Activated naive CD4-positive, alpha-beta T cell treated with anti-CD3 and anti-CD28 coated beads for 36 hours (primary cell): ENCODE data around the gene ERC2. TPM values are rescaled to one million over a fixed set of nuclear protein-coding genes. Genes with fewer than 3 reads are reported as not detected.

ENCODE experiments used
- CTCF ChIA-PET: fragments of 350-600 bp; sonication (Branson Sonifier 250); formaldehyde crosslinking; loops from one replicate; lab custom pipeline; 2021; ENCODE audit warnings: antibody characterized with exemption; lab: Charles Lee
- DNase-seq: peaks from one replicate; pipeline ENCODE4 v3.0.0-alpha.2; 2020
- H3K27ac Mint-ChIP-seq: one replicate; pipeline ENCODE4 v1.8.0; 2021; ENCODE audit warnings: mild to moderate bottlenecking, mixed read lengths
- H3K27me3 Mint-ChIP-seq: one replicate; pipeline ENCODE4 v1.8.0; 2021; ENCODE audit warnings: low read depth, mixed read lengths
- H3K36me3 Mint-ChIP-seq: one replicate; pipeline ENCODE4 v1.8.0; 2021; ENCODE audit warnings: low read depth, mixed read lengths
- H3K4me1 Mint-ChIP-seq: one replicate; pipeline ENCODE4 v1.8.0; 2021; ENCODE audit warnings: low read depth, mixed read lengths
- H3K4me3 Mint-ChIP-seq: one replicate; pipeline ENCODE4 v1.8.0; 2021; ENCODE audit warnings: mild to moderate bottlenecking, moderate library complexity, mixed read lengths
- H3K9me3 Mint-ChIP-seq: one replicate; pipeline ENCODE4 v1.8.0; 2021; ENCODE audit warnings: mixed read lengths
- intact Hi-C: fragments of 100-400 bp; cut with micrococcal nuclease; formaldehyde crosslinking; loops from one replicate; pipeline ENCODE4 v1.15.1; 2023
- total RNA-seq, 2 experiments: library from RNA; stranded (reverse); gene quantifications; one replicate each; pipeline ENCODE4 v1.2.3, GENCODE V29; 2021

The ERC2 gene
- total RNA-seq, 2 experiments from 2014 or later: 0.12 TPM; not detected in 1

- CTCF ChIA-PET: no interaction called here
- Mint-ChIP-seq H3K9me3 (no peaks in the 10 kb centered on the region), H3K36me3 (no peaks in the 10 kb centered on the region), H3K4me3 (no peak overlapping the region), H3K27me3 (no peaks in the 10 kb centered on the region), H3K4me1 (no peaks in the 10 kb centered on the region), H3K27ac (no peak overlapping the region)
- DNase-seq: no peak
- intact Hi-C loops: no loop called here
Observed at GRCh38 chr3:55546866-55547669, 921.2 kb downstream of the ERC2 start.

GRCh38 chr3:55545995-55546394 is 922.3 kb downstream of the ERC2 start:
- CTCF ChIA-PET: no interaction called here
- Mint-ChIP-seq H3K9me3 (no peaks in the 10 kb centered on the region), H3K4me1 (no peaks in the 10 kb centered on the region), H3K36me3 (no peaks in the 10 kb centered on the region), H3K27ac (no peak overlapping the region), H3K27me3 (no peaks in the 10 kb centered on the region), H3K4me3 (no peak overlapping the region)
- no peak for DNase-seq
- intact Hi-C loops: no loop called here

GRCh38 chr3:55544219-55544618 is 924.0 kb downstream of the ERC2 start:
- CTCF ChIA-PET: no interaction called here
- Mint-ChIP-seq H3K27ac (no peak overlapping the region), H3K4me3 (no peak overlapping the region), H3K9me3 (no peaks in the 10 kb centered on the region), H3K4me1 (no peaks in the 10 kb centered on the region), H3K36me3 (no peaks in the 10 kb centered on the region), H3K27me3 (no peaks in the 10 kb centered on the region)
- no peak for DNase-seq
- intact Hi-C loops: no loop called here

GRCh38 chr3:55543181-55543614 is 925.1 kb downstream of the ERC2 start:
- no peak for DNase-seq
- Mint-ChIP-seq H3K36me3 (no peaks in the 10 kb centered on the region), H3K9me3 (no peaks in the 10 kb centered on the region), H3K27me3 (no peaks in the 10 kb centered on the region), H3K4me1 (no peaks in the 10 kb centered on the region), H3K27ac (no peak overlapping the region), H3K4me3 (no peak overlapping the region)
- CTCF ChIA-PET: no interaction called here
- intact Hi-C loops: no loop called here

- CTCF ChIA-PET: interaction anchor here (0.6 kb wide), 1 partner anchor 304 kb away, joined by 3 read pairs; no protein-coding TSS in a partner anchor
- no peaks in the 10 kb centered on the region for H3K36me3 Mint-ChIP-seq
- peaks cover 1% of the 10 kb centered on the region for H3K9me3 Mint-ChIP-seq
- no peaks in the 10 kb centered on the region for H3K4me1 Mint-ChIP-seq
- H3K27me3 Mint-ChIP-seq: no peaks in the 10 kb centered on the region
- no peak overlapping the region for H3K4me3 Mint-ChIP-seq
- intact Hi-C loops: no loop called here
- H3K27ac Mint-ChIP-seq: no peak overlapping the region
- DNase-seq: no peak
Observed at GRCh38 chr3:55541456-55541855, 926.8 kb downstream of the ERC2 start.

GRCh38 chr3:55541016-55541415 is 927.3 kb downstream of the ERC2 start:
- no peaks in the 10 kb centered on the region for H3K27me3 Mint-ChIP-seq
- intact Hi-C loops: no loop called here
- H3K36me3 Mint-ChIP-seq: no peaks in the 10 kb centered on the region
- H3K27ac Mint-ChIP-seq: no peak overlapping the region
- no peaks in the 10 kb centered on the region for H3K4me1 Mint-ChIP-seq
- CTCF ChIA-PET: no interaction called here
- H3K4me3 Mint-ChIP-seq: no peak overlapping the region
- DNase-seq: no peak
- peaks cover 1% of the 10 kb centered on the region for H3K9me3 Mint-ChIP-seq

GRCh38 chr3:55540579-55540978 is 927.7 kb downstream of the ERC2 start:
- H3K27me3 Mint-ChIP-seq: no peaks in the 10 kb centered on the region
- no peak overlapping the region for H3K4me3 Mint-ChIP-seq
- H3K27ac Mint-ChIP-seq: no peak overlapping the region
- CTCF ChIA-PET: interaction anchor here (0.6 kb wide), 1 partner anchor 22 kb away, joined by 3 read pairs; no protein-coding TSS in a partner anchor
- no peak for DNase-seq
- H3K9me3 Mint-ChIP-seq: peaks cover 1% of the 10 kb centered on the region
- intact Hi-C loops: no loop called here
- no peaks in the 10 kb centered on the region for H3K36me3 Mint-ChIP-seq
- no peaks in the 10 kb centered on the region for H3K4me1 Mint-ChIP-seq

- no peaks in the 10 kb centered on the region for H3K4me1 Mint-ChIP-seq
- H3K27ac Mint-ChIP-seq: no peak overlapping the region
- no peak for DNase-seq
- peaks cover 1% of the 10 kb centered on the region for H3K9me3 Mint-ChIP-seq
- H3K36me3 Mint-ChIP-seq: no peaks in the 10 kb centered on the region
- H3K27me3 Mint-ChIP-seq: no peaks in the 10 kb centered on the region
- no peak overlapping the region for H3K4me3 Mint-ChIP-seq
- intact Hi-C loops: no loop called here
- CTCF ChIA-PET: no interaction called here
Observed at GRCh38 chr3:55538158-55538557, 930.1 kb downstream of the ERC2 start.

GRCh38 chr3:55537563-55537962 is 930.7 kb downstream of the ERC2 start:
- Mint-ChIP-seq H3K9me3 (peaks cover 1% of the 10 kb centered on the region), H3K36me3 (no peaks in the 10 kb centered on the region), H3K4me3 (no peak overlapping the region), H3K27me3 (no peaks in the 10 kb centered on the region), H3K4me1 (no peaks in the 10 kb centered on the region), H3K27ac (no peak overlapping the region)
- intact Hi-C loops: no loop called here
- CTCF ChIA-PET: no interaction called here
- no peak for DNase-seq

- Mint-ChIP-seq H3K36me3 (no peaks in the 10 kb centered on the region), H3K4me3 (no peak overlapping the region), H3K27me3 (no peaks in the 10 kb centered on the region), H3K4me1 (no peaks in the 10 kb centered on the region), H3K9me3 (peaks cover 1% of the 10 kb centered on the region), H3K27ac (no peak overlapping the region)
- no peak for DNase-seq
- CTCF ChIA-PET: no interaction called here
- intact Hi-C loops: no loop called here
Observed at GRCh38 chr3:55537129-55537528, 931.1 kb downstream of the ERC2 start.

- peaks cover 1% of the 10 kb centered on the region for H3K9me3 Mint-ChIP-seq
- H3K27ac Mint-ChIP-seq: no peak overlapping the region
- no peaks in the 10 kb centered on the region for H3K27me3 Mint-ChIP-seq
- no peaks in the 10 kb centered on the region for H3K4me1 Mint-ChIP-seq
- DNase-seq: no peak
- CTCF ChIA-PET: no interaction called here
- intact Hi-C loops: no loop called here
- H3K36me3 Mint-ChIP-seq: no peaks in the 10 kb centered on the region
- no peak overlapping the region for H3K4me3 Mint-ChIP-seq
Observed at GRCh38 chr3:55534876-55535275, 933.4 kb downstream of the ERC2 start.

- Mint-ChIP-seq H3K9me3 (peaks cover 1% of the 10 kb centered on the region), H3K36me3 (no peaks in the 10 kb centered on the region), H3K27ac (no peak overlapping the region), H3K27me3 (no peaks in the 10 kb centered on the region), H3K4me3 (no peak overlapping the region), H3K4me1 (no peaks in the 10 kb centered on the region)
- intact Hi-C loops: no loop called here
- CTCF ChIA-PET: no interaction called here
- DNase-seq: no peak
Observed at GRCh38 chr3:55532806-55533205, 935.5 kb downstream of the ERC2 start.

- DNase-seq: no peak
- no peaks in the 10 kb centered on the region for H3K4me1 Mint-ChIP-seq
- H3K27me3 Mint-ChIP-seq: no peaks in the 10 kb centered on the region
- H3K9me3 Mint-ChIP-seq: no peaks in the 10 kb centered on the region
- no peak overlapping the region for H3K4me3 Mint-ChIP-seq
- no peaks in the 10 kb centered on the region for H3K36me3 Mint-ChIP-seq
- no peak overlapping the region for H3K27ac Mint-ChIP-seq
- intact Hi-C loops: no loop called here
- CTCF ChIA-PET: no interaction called here
Observed at GRCh38 chr3:55531321-55531720, 936.9 kb downstream of the ERC2 start.
